ENCODE results near the gene THTPA.
A peak's percentile ranks its signal among the peaks of the same experiment; 100 is the strongest.
"Not testable (repeated sequence)": the region's sequence is repeated elsewhere in the genome, so short reads cannot be mapped to it uniquely, and the experiment has no call there.

THTPA gene

DNA sequence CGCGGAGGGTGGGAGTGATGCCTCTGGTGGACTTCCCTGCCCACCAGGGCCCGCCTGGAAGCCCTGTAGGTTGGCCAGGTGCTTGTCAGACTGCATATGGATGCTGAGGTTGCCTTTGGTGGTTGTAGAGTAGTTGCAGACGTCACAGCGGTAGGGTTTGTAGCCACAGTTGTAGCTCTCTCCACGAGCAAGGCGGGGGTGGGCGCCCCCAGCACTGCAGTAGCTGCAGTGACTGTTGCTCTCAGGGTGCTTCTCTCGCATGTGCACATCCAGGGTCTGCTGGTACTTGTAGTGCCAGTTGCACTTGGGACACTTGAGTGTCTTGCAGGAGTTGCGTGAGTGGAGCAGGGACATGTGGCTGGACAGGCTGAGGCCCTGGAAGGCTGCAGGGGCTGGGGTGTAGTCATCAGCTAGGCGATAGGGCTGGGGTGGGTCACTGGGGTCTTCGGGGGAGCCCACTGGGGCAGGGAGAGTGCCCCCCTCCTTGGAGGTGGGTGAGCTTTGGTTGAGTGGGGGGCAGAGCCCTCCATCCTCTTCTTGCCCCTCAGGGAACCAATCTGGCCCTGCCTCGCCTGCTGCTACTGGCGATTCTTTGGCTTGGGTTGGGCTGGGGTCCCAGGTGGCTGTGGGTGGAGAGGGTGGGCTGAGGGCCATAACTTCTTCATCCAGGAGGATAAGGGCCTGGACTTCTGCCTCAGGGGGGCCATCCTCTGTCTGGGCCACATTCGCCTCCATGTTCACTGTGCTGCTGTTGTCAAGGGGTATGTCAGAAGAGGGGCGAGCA is 22.2 kb upstream of the THTPA start:
- no peak for DNase-seq

DNA sequence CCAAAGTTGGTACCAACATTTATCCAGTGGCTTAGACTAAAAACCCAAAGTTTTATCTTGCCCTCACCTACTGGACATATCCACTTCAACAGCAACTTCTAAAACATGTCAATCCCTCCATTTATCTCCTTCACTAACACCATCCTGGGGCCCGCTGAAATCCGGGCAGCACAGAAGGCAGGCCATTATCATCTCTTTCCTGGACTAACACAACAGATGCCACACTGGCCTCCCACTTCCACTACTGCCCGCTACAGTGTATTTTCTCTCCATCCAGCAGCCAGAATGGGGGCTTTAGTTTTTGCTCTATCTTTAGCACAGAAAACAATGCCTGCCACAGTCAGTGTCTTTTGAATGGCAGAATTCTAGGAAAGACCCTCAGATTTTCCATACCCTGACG is 20.1 kb upstream of the THTPA start:
- no peak for DNase-seq

DNA sequence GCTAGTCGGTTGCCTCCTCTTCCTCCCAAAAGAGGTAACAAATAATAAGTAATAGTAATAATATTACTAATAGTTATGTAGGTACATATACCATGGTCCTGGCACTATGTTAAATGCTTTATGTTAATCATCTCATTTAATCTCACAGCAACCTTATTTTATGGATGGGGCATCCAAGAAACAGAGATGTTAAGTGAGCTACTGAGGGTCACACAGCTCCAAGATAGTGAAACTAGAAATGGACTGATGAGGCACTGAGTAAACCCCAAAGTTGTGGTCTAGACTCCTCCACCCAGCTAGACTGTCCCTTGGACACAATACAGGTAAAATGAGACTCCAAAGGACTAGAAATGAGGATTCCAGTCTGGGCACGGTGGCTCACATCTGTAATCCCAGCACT is 19.6 kb upstream of the THTPA start:
- no peak for DNase-seq

DNA sequence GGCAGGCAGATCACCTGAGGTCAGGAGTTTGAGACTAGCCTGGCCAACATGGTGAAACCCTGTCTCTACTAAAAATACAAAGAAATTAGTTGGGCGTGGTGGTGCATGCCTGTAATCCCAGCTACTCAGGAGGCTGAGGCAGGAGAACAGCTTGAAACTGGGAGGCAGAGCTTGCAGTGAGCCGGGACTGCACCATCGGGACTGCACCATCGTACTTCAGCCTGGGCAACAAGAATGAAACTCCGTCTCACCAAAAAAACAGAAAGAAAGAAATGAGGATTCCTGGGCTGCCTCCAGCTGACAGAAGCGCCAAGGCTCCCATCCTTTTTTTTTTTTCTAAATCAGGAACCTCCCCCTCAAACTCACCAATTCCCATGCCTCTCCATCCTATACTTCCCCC is 19.2 kb upstream of the THTPA start:
- DNase-seq: not testable (repeated sequence)

DNA sequence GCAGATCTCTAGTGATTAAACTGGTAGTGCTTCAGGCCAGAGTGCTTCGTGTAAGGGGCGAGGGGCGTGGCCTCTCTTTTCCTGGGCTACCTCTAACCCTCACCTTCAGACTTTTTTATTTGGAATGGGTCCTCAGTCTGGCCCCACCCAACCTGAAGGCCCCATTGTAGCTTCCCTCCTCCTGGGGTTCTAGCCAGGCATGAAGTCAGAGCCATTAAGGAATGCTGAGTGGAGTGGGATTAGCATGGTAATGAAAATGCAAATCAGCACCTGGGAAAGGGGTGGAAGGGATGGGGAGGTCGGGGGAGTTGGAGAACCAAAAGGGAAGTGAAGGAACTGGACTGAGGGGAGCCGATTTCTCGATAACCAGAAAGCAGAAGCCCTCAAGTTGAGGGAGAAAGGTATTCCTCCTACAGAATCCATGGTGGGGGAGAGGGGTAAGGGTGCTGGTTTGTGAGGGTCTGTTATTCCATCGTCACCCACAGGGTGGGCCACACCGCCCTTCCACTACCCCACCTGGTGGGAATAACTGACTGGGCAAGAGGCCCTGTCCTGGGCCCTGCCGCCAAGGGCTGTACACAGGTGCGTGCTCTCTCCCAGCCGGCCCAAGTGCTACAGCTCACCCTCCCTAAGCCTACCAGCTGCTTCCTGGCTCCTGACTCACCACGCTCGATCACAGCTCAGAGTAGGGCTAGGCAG is 18.6 kb upstream of the THTPA start:
- DNase-seq: no peak

DNA sequence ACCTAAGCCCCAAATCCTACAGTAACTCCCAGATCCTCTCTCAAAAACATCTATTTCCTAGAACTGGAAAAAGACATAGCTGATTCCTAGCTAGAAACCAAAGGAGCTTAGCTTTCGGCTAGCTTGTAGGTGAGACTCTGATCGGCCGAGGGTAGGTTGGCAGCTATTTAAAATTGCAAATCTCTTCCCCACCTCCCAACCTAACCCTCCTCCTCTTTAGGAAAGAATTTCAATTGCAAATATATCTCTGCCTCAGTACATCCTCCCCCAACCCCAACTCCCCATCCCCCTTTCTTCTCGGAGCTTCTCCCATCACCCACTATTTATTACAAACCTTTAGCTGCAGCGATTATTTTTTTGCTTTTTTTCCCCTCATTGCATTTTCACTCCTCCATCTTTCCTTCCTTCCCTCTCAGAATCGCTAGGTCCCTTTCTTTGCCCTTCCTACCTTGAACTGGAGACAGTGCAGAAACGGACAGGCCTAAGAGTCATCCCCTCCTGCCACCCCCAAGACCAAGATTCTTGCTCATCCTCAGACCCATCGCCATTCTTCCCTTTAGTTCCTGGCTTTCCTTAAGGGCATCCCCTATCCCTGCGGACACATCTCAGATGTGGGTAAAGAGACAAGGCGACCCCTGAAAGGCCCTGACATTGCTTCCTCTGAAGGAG is 17.9 kb upstream of the THTPA start:
- DNase-seq: no peak

DNA sequence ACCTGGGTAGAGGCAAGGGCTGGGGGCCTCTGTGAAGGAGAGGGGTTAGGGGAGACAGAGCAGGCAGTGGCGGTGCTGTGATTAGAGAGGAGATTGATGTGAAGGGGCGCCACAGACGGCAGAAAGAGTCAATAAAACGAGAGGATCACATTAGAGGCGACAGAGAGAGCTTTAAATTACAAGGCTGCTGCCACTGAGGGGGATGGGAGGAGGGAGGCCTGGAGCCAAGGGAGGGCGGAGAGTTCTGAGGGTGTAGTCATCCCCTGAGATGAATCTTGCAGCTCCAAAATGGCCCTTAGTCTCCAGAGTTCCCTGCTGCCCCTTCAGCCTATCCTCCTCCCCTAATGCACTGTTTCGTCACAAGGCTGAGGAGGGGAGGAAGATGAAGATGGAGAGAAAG is 17.3 kb upstream of the THTPA start:
- DNase-seq: no peak

DNA sequence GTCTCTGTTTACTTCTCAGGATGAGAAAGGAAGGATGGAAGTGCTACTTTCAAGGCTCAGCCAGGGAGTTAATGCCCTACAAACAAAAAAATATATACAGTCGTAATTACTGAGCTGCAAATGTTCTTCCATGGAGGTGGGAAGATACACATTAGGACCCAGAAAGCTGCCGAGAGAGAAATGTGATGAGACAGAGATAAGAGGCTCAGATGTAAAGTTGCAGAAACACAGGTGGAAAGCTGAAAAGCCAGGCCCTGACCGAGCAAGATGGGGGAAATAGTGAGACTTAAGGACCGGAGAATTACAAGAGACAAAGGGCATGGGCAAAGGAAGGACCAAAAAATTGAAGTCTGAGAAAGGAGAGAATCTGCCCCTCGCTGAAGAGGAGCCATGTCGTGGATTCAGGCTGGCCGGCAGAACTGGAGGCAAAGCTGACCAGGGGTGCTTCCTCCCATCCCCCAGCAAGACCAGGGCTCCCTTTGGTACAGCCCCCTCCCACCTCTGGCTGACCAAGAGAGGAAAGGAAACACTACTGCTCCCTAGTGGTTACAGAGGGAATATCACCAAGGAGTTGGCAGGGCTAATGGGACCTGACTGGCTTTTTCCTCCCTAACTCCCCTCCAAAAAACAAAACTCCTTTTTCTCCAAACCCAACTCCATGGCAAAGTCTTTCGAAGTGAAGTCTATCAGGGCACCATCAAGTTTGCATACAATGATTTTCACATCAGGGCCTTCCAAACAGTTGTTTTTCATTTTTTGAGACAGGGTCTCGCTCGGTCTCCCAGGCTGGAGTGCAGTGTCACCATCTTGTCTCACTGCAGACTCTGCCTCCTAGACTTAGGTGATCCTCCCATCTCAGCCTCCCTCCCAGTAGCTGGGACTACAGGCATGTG is 16.6 kb upstream of the THTPA start:
- peak; percentile 37 for DNase-seq

DNA sequence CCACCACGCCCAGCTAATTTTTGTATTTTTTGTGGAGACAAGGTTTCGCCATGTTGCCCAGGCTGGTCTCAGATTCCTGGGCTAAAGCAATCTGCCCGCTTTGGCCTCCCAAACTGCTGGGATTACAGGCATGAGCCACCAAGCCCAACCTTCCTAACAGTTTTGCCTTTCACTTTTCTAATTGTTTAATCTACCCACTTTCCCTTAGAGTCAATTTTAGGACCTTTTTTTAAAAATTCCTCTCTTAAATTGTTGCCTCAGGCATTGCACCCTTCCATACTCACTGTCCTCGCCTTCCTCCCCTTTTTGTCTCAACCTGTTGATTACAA is 16.0 kb upstream of the THTPA start:
- no peak for DNase-seq

DNA sequence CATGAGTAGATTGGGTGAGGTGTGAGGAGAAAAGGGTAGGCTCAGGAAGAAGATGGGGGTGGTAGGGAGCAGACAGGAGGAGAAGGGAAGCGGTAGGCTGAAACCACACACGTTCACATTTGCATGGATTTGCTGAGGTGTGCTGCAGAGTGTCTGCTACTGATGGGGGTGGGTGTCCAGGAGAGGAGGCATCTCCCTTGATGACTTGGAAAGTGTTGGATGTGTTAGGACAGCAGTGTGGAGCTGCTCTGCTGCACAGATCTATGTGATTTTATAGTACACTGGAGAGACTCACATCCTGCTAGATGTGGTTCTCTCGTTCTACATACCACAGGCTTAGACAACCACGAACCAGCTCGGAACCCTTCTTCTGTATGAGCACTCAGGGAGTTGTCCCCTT is 13.8 kb upstream of the THTPA start:
- DNase-seq: no peak

DNA sequence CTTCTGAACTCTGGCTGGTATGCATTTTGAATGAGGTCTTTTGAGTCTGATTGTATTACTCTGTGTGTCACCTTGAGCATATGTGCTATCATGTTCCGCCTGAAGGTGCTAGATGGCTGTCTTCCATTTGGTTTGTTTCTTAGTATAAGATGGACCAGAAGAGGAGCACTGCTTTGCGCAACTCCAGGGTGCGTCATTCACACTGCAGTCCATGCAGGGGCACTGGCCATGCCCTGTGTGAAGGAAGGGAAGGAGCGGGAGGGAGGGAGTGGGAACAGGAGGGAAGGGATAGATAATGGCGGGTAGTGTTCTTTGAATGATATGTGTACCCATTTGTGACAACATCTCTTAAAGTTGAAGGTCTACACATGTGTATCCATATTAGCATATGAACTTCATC is 12.7 kb upstream of the THTPA start:
- no peak for DNase-seq

DNA sequence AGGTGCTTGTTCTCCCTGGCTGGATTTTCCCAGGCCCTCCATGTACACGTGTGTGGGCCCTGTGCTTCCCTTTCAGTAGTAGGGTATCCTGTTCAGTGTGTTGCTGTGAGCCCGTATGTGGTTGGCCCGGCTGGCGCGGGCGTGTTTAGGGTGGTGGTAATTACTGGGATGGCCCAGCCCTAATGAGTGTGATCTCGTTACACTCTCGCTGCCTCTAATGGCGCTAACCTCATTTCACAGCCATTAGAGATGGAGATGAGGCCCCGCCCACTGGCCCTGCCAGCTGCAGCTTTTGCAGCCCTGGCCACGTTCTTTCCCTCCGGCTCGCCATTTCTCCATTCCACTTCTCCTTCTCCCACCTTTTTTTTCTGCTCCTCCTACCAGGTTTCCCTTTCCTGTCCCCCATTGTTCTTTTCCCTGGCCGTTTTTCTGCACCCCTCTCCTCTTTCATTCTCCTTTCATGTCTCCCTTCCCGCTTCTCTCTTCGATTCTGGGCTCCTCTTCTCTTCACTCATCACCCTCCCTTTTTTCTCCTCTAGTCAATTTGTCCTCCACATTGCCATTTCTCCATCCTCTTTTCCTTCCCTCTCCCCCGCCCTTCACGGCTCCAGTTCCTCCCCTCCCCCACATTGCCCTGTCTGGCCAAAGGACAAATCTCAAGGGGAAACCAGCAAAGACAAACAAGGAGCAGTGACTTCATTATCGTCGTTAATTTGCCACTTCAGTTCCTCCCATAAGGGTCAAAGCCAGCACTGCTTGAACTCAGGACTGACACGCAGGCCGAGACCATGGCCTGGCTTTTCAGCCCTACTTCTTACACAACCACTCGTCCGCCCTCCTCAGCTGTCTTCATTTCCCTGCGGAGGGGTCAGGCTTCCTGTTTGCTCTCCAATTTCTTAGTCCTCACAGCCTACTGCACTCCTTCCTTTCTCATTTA is 11.3 kb upstream of the THTPA start:
- no peak for DNase-seq

DNA sequence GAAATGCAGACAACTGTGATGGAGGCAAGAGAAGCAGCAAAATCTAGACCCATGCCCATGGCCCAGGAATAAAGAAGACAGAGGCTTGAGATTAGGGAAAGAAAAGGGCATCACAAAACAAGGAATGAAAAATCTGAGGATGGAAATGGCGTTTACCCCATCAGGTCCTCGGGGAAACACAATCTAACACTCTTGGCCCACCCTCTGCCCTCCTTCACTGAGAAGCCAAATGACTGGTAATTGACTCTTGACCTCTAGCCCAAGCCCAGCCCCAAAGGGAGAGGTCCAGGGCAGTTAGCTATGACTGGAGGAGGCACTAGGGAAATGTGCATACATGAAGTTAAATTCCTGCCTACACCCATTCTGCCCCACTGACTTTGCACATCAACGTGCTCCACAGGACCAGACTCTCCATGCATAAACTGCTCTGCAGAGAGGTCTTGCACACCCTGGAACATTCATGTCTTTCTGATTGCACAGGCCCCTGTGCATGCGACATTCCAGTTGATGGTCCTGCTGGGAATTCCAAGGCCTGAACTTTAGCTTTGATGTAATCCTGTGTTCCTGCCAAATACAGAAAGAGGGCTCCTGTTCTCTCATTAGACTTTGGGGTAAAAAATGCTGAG is 10.2 kb upstream of the THTPA start:
- no peak for DNase-seq

DNA sequence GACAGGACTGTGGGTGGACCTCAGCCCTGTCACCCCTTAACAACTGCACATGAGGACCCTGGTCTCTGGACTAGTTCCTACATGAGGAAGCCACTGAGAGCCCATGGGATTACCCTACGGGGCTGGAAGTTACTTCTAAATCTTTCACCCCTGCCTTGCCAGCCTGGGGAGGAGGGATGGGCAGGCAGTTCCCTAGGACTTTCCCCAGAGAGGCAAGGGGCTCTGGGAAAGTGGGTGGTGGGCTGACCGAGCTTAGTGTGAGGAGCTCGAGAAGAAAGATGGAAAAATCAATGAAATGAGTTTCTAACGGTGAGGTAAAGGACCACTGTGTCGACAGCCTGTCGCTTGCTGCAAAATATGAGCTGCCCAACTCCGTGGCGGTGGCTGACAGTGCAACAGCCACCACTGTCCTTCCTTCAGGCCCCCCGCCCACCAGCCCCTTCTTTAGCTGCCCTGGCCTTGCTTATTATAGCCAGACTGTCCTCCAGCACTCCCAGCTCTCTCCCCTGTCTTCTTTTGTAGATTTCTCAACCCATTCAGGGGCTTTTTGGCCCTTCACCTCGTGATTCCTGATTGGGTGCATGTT is 9.5 kb upstream of the THTPA start:
- DNase-seq: no peak

DNA sequence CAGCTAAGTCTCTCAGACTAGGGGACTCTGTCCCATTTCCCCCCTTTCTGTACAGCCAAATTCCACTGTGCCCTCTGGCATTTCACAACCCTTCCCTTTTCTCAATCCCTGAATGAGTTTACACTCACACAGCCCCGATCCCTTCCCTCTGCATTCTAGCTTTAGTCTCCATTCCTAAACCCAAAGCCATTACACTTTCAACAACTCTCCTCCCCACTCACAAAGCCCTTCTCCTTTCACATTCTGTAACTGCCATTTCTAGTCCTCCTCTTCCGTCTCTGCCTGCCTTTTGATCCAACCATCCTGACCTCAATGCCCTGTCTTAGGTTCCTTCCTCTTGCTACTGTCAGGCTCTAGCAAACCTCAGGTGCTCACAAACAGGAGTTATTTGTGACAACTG is 8.1 kb upstream of the THTPA start:
- no peak for DNase-seq

DNA sequence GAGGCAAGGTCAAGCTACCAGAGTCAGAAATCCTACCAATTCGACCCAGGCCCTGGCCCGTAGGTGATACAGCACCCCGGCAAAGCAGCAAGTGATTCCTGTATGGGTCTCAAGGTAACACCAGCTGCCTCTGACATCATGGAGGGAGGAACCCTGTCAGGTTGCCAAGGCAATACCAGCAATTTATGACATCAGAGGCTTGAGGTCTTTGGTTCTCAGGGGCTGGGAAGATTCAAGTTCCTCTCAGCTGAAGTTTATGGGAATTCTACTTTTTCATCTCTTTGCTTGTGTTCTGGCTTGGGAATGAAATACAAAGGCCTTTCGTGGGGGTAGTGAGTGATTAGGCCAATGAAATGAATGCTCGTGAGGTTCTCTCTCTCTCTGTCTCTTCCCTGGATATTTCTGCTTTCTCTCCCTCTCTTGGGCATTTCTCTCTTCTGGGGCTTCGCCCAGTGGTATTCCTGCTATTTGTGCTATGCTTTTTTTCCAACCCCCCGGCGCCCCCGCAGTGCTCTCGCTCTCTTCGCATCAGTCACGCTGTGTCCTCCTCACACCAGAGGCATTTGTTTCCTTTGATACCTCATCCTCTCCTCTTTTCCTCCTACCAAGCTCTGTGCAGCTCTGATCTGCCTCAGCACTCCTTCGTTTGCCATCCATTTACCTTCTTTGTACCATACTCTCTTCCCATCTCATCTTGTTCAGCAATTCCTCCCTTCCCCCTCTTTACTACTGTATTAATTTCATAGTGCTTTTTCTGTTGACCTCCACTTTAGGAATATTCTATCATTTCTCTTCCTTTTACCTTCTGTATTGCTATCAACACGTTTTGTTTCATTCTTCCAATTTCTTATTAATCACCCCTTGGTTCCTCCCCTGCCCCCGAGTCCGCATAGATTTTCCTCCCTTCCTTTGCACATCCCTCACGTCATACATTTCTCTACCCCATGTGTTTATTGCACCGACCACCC is 7.4 kb upstream of the THTPA start:
- DNase-seq: no peak

DNA sequence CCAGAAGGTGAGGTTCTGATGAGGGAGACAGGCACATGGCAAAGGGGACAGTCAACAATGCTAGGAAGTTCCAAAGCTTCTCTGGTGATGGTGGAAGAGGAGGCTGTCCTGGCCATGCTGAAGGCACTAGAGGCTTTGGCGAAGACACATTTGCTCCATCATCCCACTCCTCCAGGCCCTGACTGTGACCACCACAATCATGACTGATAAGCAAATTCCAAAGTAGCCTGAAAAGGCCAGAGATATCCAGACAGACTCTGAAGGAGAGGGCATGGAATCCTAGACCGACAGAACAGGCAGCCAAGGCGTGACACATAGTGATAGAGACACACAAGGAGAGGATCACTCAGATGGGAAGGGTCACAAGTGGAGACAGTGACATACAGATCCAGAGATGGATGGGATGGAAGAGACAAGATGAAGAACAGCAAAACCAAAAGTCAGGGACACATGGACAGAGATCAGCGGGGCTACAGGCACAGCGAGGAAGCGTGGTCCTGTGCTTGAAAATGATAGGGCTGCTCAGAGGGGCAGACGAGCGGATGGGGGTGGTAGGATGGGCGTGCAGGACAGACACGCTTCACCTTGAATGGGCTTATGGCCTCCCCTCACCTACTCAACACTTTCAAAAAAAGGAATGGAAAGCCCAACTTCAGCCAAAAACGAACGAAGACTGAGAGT is 5.8 kb upstream of the THTPA start:
- DNase-seq: no peak

DNA sequence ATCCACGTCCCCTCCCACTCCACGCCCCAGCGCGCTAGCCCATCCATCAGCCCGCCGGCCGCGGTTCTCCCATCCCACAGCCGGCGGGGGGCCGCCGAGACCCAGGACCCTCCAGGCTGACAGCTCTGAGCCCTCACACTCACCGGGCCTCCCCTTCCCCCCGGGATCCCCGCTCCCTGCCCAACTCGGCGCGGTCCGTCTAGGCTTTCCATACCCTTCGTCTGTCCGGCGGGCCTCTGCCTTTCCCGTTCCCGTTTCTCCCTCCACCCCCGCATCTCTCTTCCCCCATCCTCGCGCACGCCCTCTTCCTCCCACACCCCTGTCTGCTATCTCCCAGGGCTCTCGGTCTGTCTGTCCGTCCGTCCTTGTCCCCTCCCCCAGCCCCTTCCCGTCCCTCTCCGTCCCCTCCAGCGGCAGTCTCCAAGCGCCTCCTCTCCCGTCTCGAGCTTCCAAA is 5.2 kb upstream of the THTPA start:
- DNase-seq: no peak
